ENCODE data around the gene ELOA2.
"Not testable (repeated sequence)": the region's sequence is repeated elsewhere in the genome, so short reads cannot be mapped to it uniquely, and the experiment has no call there.

Gene ELOA2

GRCh38 chr18:47035156-47035671, at the start of gene ELOA2:
TSS of gene ELOA2 (minus strand) at chr18:47035621. CDS start at chr18:47035264, 357 bp downstream.
- no peak for DNase-seq (ENCODE audit: low read depth in 2 of 2)

GRCh38 chr18:47081578-47081977, 46.2 kb upstream of the ELOA2 start:
- no peak for DNase-seq (ENCODE audit: low read depth in 2 of 2)

GRCh38 chr18:47080872-47081271, 45.5 kb upstream of the ELOA2 start:
- no peak for DNase-seq (ENCODE audit: low read depth in 2 of 2)

- no peak for DNase-seq (ENCODE audit: low read depth in 2 of 2)
Measured at GRCh38 chr18:47077111-47077510, 41.7 kb upstream of the ELOA2 start.

GRCh38 chr18:47075098-47075883, 39.9 kb upstream of the ELOA2 start:
- no peak for DNase-seq (ENCODE audit: low read depth in 2 of 2)

- no peak for DNase-seq (ENCODE audit: low read depth in 2 of 2)
Measured at GRCh38 chr18:47067648-47068047, 32.2 kb upstream of the ELOA2 start.

- DNase-seq (ENCODE audit: low read depth in 2 of 2), result no peak
Measured at GRCh38 chr18:47063096-47063495, 27.7 kb upstream of the ELOA2 start.

- no peak for DNase-seq (ENCODE audit: low read depth in 2 of 2)
Measured at GRCh38 chr18:47062471-47062870, 27.1 kb upstream of the ELOA2 start.

GRCh38 chr18:47054369-47054768, 18.9 kb upstream of the ELOA2 start:
- no peak for DNase-seq (ENCODE audit: low read depth in 2 of 2)

GRCh38 chr18:47050468-47050867, 15.0 kb upstream of the ELOA2 start:
- no peak for DNase-seq (ENCODE audit: low read depth in 2 of 2)

GRCh38 chr18:47040982-47041381, 5.6 kb upstream of the ELOA2 start:
- no peak for DNase-seq (ENCODE audit: low read depth in 2 of 2)

GRCh38 chr18:47036927-47037578, 1.6 kb upstream of the ELOA2 start:
- DNase-seq (ENCODE audit: low read depth in 2 of 2), result no peak

- no peak for DNase-seq (ENCODE audit: low read depth in 2 of 2)
Measured at GRCh38 chr18:47036298-47036874, 965 bp upstream of the ELOA2 start.

GRCh38 chr18:47034591-47034990, 830 bp downstream of the ELOA2 start:
- not testable (repeated sequence) for DNase-seq (ENCODE audit: low read depth in 2 of 2)

GRCh38 chr18:47032945-47033344, 2.5 kb downstream of the ELOA2 start:
- DNase-seq (ENCODE audit: low read depth in 2 of 2), result no peak

- DNase-seq (ENCODE audit: low read depth in 2 of 2), result not testable (repeated sequence)
Measured at GRCh38 chr18:47030887-47031286, 4.5 kb downstream of the ELOA2 start.

- DNase-seq (ENCODE audit: low read depth in 2 of 2), result not testable (repeated sequence)
Measured at GRCh38 chr18:47029684-47030353, 5.6 kb downstream of the ELOA2 start.

- DNase-seq (ENCODE audit: low read depth in 2 of 2), result not testable (repeated sequence)
Measured at GRCh38 chr18:47028738-47029137, 6.7 kb downstream of the ELOA2 start.

GRCh38 chr18:47025557-47026174, 9.8 kb downstream of the ELOA2 start:
- not testable (repeated sequence) for DNase-seq (ENCODE audit: low read depth in 2 of 2)

- DNase-seq (ENCODE audit: low read depth in 2 of 2), result not testable (repeated sequence)
Measured at GRCh38 chr18:47023769-47024465, 11.5 kb downstream of the ELOA2 start.

- DNase-seq (ENCODE audit: low read depth in 2 of 2), result not testable (repeated sequence)
Measured at GRCh38 chr18:47022821-47023220, 12.6 kb downstream of the ELOA2 start.
